Measurements from ENCODE around the gene SH2D4B. TPM values are rescaled to one million over a fixed set of nuclear protein-coding genes. Genes with fewer than 3 reads are reported as not detected.

The SH2D4B gene
- total RNA-seq, 2 donors from 2014 or later: 0.12 TPM; not detected in 1

GRCh38 chr10:80646366-80646765, 108.7 kb downstream of the SH2D4B start:
- Histone ChIP-seq H3K27me3 (no peaks in the 10 kb centered on the region), H3K4me3 (no peak overlapping the region), H3K27ac (no peak overlapping the region), H3K9me3 (no peaks in the 10 kb centered on the region), H3K36me3 (no peaks in the 10 kb centered on the region), H3K4me1 (no peaks in the 10 kb centered on the region)
- TF ChIP-seq CTCF (IDR thresholded peaks at IDR 0.05): no peak
- DNase-seq (ENCODE audit: low spot score): no peak

GRCh38 chr10:80647173-80647833, 109.6 kb downstream of the SH2D4B start:
- TF ChIP-seq CTCF (IDR thresholded peaks at IDR 0.05): no peak
- no peaks in the 10 kb centered on the region for H3K27me3 ChIP-seq
- DNase-seq (ENCODE audit: low spot score): no peak
- H3K27ac ChIP-seq: no peak overlapping the region
- H3K4me1 ChIP-seq: no peaks in the 10 kb centered on the region
- H3K9me3 ChIP-seq: no peaks in the 10 kb centered on the region
- no peaks in the 10 kb centered on the region for H3K36me3 ChIP-seq
- no peak overlapping the region for H3K4me3 ChIP-seq

GRCh38 chr10:80648106-80648505, 110.4 kb downstream of the SH2D4B start:
- Histone ChIP-seq H3K27ac (no peak overlapping the region), H3K4me3 (no peak overlapping the region)
- TF ChIP-seq CTCF (IDR thresholded peaks at IDR 0.05): no peak

GRCh38 chr10:80649183-80649582, 111.5 kb downstream of the SH2D4B start:
- Histone ChIP-seq H3K4me3 (no peak overlapping the region), H3K27me3 (no peaks in the 10 kb centered on the region), H3K4me1 (no peaks in the 10 kb centered on the region), H3K9me3 (peaks cover 0 to 8% of the 10 kb centered on the region in 2 donors), H3K36me3 (no peaks in the 10 kb centered on the region), H3K27ac (no peak overlapping the region)
- DNase-seq (ENCODE audit: low spot score): no peak
- no peak for TF ChIP-seq CTCF (IDR thresholded peaks at IDR 0.05)

More at GRCh38 chr10:80648106-80648505, 110.4 kb downstream of the SH2D4B start:
- H3K36me3 ChIP-seq: no peaks in the 10 kb centered on the region
- H3K4me1 ChIP-seq: no peaks in the 10 kb centered on the region
- no peak for DNase-seq (ENCODE audit: low spot score)
- H3K9me3 ChIP-seq: no peaks in the 10 kb centered on the region
- H3K27me3 ChIP-seq: no peaks in the 10 kb centered on the region

- Histone ChIP-seq H3K36me3 (no peaks in the 10 kb centered on the region), H3K27me3 (no peaks in the 10 kb centered on the region), H3K9me3 (peaks cover 0 to 29% of the 10 kb centered on the region in 2 donors), H3K27ac (no peak overlapping the region), H3K4me3 (no peak overlapping the region), H3K4me1 (no peaks in the 10 kb centered on the region)
- DNase-seq (ENCODE audit: low spot score): no peak
- no peak for TF ChIP-seq CTCF (IDR thresholded peaks at IDR 0.05)
Observed at GRCh38 chr10:80655898-80656297, 118.2 kb downstream of the SH2D4B start.

GRCh38 chr10:80658068-80658467, 120.4 kb downstream of the SH2D4B start:
- TF ChIP-seq CTCF (IDR thresholded peaks at IDR 0.05): no peak
- no peak overlapping the region for H3K27ac ChIP-seq
- peaks cover 0 to 29% of the 10 kb centered on the region in 2 donors for H3K9me3 ChIP-seq
- DNase-seq (ENCODE audit: low spot score): no peak
- H3K4me3 ChIP-seq: no peak overlapping the region
- H3K27me3 ChIP-seq: no peaks in the 10 kb centered on the region
- H3K4me1 ChIP-seq: peaks cover 0 to 3% of the 10 kb centered on the region in 2 donors
- H3K36me3 ChIP-seq: no peaks in the 10 kb centered on the region

All from right atrium auricular region (tissue), 2 donors.